Measurements from ENCODE around the gene CDH13.

The CDH13 gene

GRCh38 chr16:83470416-83470815, 843.6 kb downstream of the CDH13 start:
- no peak for FAIRE-seq

GRCh38 chr16:83472776-83473501, 846.2 kb downstream of the CDH13 start:
- no peak for FAIRE-seq

GRCh38 chr16:83473926-83474650, 847.3 kb downstream of the CDH13 start:
- FAIRE-seq, result no peak

- FAIRE-seq, result no peak
Observed at GRCh38 chr16:83475108-83475507, 848.3 kb downstream of the CDH13 start.

GRCh38 chr16:83481589-83481988, 854.8 kb downstream of the CDH13 start:
- FAIRE-seq, result no peak

- no peak for FAIRE-seq
Observed at GRCh38 chr16:83482545-83483162, 855.9 kb downstream of the CDH13 start.

GRCh38 chr16:83490073-83490472, 863.3 kb downstream of the CDH13 start:
- no peak for FAIRE-seq

- FAIRE-seq, result no peak
Observed at GRCh38 chr16:83494459-83494858, 867.7 kb downstream of the CDH13 start.

GRCh38 chr16:83501481-83501880, 874.7 kb downstream of the CDH13 start:
- no peak for FAIRE-seq

GRCh38 chr16:83508295-83508694, 881.5 kb downstream of the CDH13 start:
- no peak for FAIRE-seq

GRCh38 chr16:83509316-83509715, 882.5 kb downstream of the CDH13 start:
- no peak for FAIRE-seq

GRCh38 chr16:83510906-83511305, 884.1 kb downstream of the CDH13 start:
- no peak for FAIRE-seq

- FAIRE-seq, result no peak
Observed at GRCh38 chr16:83513008-83513755, 886.4 kb downstream of the CDH13 start.

- no peak for FAIRE-seq
Observed at GRCh38 chr16:83515395-83515794, 888.6 kb downstream of the CDH13 start.

GRCh38 chr16:83516931-83517330, 890.2 kb downstream of the CDH13 start:
- no peak for FAIRE-seq

GRCh38 chr16:83517398-83517797, 890.6 kb downstream of the CDH13 start:
- FAIRE-seq, result no peak

- FAIRE-seq, result no peak
Observed at GRCh38 chr16:83520596-83520995, 893.8 kb downstream of the CDH13 start.

- no peak for FAIRE-seq
Observed at GRCh38 chr16:83530293-83530692, 903.5 kb downstream of the CDH13 start.

- FAIRE-seq, result no peak
Observed at GRCh38 chr16:83532634-83533033, 905.9 kb downstream of the CDH13 start.

GRCh38 chr16:83533193-83533592, 906.4 kb downstream of the CDH13 start:
- no peak for FAIRE-seq

GRCh38 chr16:83538707-83539106, 911.9 kb downstream of the CDH13 start:
- no peak for FAIRE-seq

GRCh38 chr16:83539736-83540490, 913.1 kb downstream of the CDH13 start:
- FAIRE-seq, result no peak

GRCh38 chr16:83541231-83541630, 914.5 kb downstream of the CDH13 start:
- no peak for FAIRE-seq
